Stomach (tissue), 9 donors: ENCODE data around the gene GKAP1. TPM values are rescaled to one million over a fixed set of nuclear protein-coding genes. Genes with fewer than 3 reads are reported as not detected.
"Not testable (repeated sequence)": the region's sequence is repeated elsewhere in the genome, so short reads cannot be mapped to it uniquely, and the experiment has no call there.

ENCODE experiments used
- DNase-seq, 2 donors: peaks; one replicate each; pipeline versions ENCODE4 v3.0.0 to v3.0.0-alpha.2; 2013 to 2019
- H3K27ac ChIP-seq, 5 donors: fragments of 200-600 bp in 4 of 5; sonication (generic) in 4 of 5; one replicate each; pipeline ENCODE4 v1.5.1; 2013 to 2019; ENCODE audit warnings: mild to moderate bottlenecking in 1 of 5, moderate library complexity in 1 of 5
- H3K27me3 ChIP-seq, 3 donors: fragments of 200-600 bp; sonication (generic); one replicate each; pipeline ENCODE4 v1.5.1; 2017 to 2019; ENCODE audit warnings: mixed run types in 1 of 3
- H3K36me3 ChIP-seq, 4 donors: fragments of 200-600 bp; sonication (generic); 1 replicate in 3 of 4; 2 replicates in 1 of 4; pipeline ENCODE4 v1.5.1; 2016 to 2019
- H3K4me1 ChIP-seq, 4 donors: fragments of 200-600 bp; sonication (generic); one replicate each; pipeline ENCODE4 v1.5.1; 2016 to 2019
- H3K4me3 ChIP-seq, 4 donors: fragments of 200-600 bp; sonication (generic) in 3 of 4; one replicate each; pipeline ENCODE4 v1.5.1; 2016 to 2019; ENCODE audit warnings: mild to moderate bottlenecking in 1 of 4
- H3K9me3 ChIP-seq, 4 donors: fragments of 200-600 bp; sonication (generic); one replicate each; pipeline ENCODE4 v1.5.1; 2016 to 2019
- CTCF ChIP-seq, 7 experiments: fragments of 450-650 bp in 4 of 7; fragments of 200-600 bp in 3 of 7; sonication (generic) in 3 of 7; IDR thresholded peaks; one replicate each; pipeline ENCODE4 v1.5.1; 2016 to 2019; ENCODE audit warnings: antibody characterized with exemption in 7 of 7, control low read depth in 2 of 7, mild to moderate bottlenecking in 1 of 7
- EP300 ChIP-seq: sonication (generic); formaldehyde crosslinking; IDR thresholded peaks from one replicate; pipeline ENCODE4 v1.6.1; 2017; ENCODE audit warnings: antibody characterized with exemption
- POLR2A ChIP-seq, 4 donors: fragments of 450-650 bp; IDR thresholded peaks; one replicate each; pipeline ENCODE4 v1.6.1; 2016; ENCODE audit warnings: antibody characterized with exemption in 4 of 4, control low read depth in 2 of 4, mild to moderate bottlenecking in 1 of 4, moderate library complexity in 1 of 4
- POLR2AphosphoS5 ChIP-seq, 3 donors: sonication (generic); formaldehyde crosslinking; IDR thresholded peaks; one replicate each; pipeline ENCODE4 v1.6.1; 2016; ENCODE audit warnings: antibody characterized with exemption in 3 of 3
- WGBS, 5 donors: extraction: QIAGEN DNeasy Blood & Tissue Kit in 3 of 5; methylation state at CpG; one replicate each; pipeline versions ENCODE4 v1.1.5 to v1.1.7; 2013 to 2018; 5-methylcytosine and 5-hydroxymethylcytosine counted together
- intact Hi-C: fragments of 100-400 bp; cut with DNase I; formaldehyde crosslinking; loops from one replicate; pipeline ENCODE4 v1.15.1; 2023; ENCODE audit warnings: low total_unique reads
- polyA plus RNA-seq, 3 donors: library from polyadenylated mRNA; stranded (reverse); fragments of 200-250 nt; gene quantifications; one replicate each; pipeline ENCODE4 v1.2.3, GENCODE V29; 2013
- total RNA-seq, 5 donors: library from RNA; depleted of rRNA; stranded (reverse); fragments of >200 nt; gene quantifications; one replicate each; pipeline versions ENCODE4 v1.1.0 to v1.2.3, GENCODE V29; 2014 to 2016
- donor health status: healthy with polysubstance abuse.
- donor health status: Bipolar disorder and iron deficiency.
- donor health status: healthy.

GKAP1 gene
- total and polyA plus RNA-seq, 8 donors: 4.7 to 32.7 (median 10.3) TPM

GRCh38 chr9:83749706-83750105 lies 67.9 kb downstream of the GKAP1 start:
- Histone ChIP-seq H3K4me1 (no peaks in the 10 kb centered on the region), H3K27me3 (no peaks in the 10 kb centered on the region), H3K27ac (no peak overlapping the region), H3K36me3 (peaks cover 0 to 52% (median 20%) of the 10 kb centered on the region in 4 donors), H3K9me3 (no peaks in the 10 kb centered on the region), H3K4me3 (no peak overlapping the region)
- TF ChIP-seq EP300: no peak
- no peak for TF ChIP-seq CTCF (IDR thresholded peaks at IDR 0.05)
- TF ChIP-seq POLR2A (IDR thresholded peaks at IDR 0.05): no peak
- TF ChIP-seq POLR2AphosphoS5 (IDR thresholded peaks at IDR 0.05): no peak
- 80 to 92% (median 84%) methylated on average over 3 of the region's 3 CpGs for WGBS, 5 donors
- no peak for DNase-seq
- intact Hi-C loops: no loop called here

- H3K27me3 ChIP-seq: no peaks in the 10 kb centered on the region
- peak in 1 of 2 donors; percentile 67 for DNase-seq
- WGBS, 5 donors: 77 to 91% (median 88%) methylated on average over 1 of the region's 1 CpG
- TF ChIP-seq POLR2AphosphoS5 (IDR thresholded peaks at IDR 0.05) (no peak), CTCF (IDR thresholded peaks at IDR 0.05) (no peak), EP300 (no peak), POLR2A (IDR thresholded peaks at IDR 0.05) (no peak)
- peaks cover 0 to 37% (median 9%) of the 10 kb centered on the region in 4 donors for H3K36me3 ChIP-seq
- intact Hi-C loops: no loop called here
- H3K4me3 ChIP-seq: no peak overlapping the region
- no peak overlapping the region for H3K27ac ChIP-seq
- no peaks in the 10 kb centered on the region for H3K4me1 ChIP-seq
- H3K9me3 ChIP-seq: no peaks in the 10 kb centered on the region
Measured at GRCh38 chr9:83744206-83744605, 73.4 kb downstream of the GKAP1 start.

- H3K9me3 ChIP-seq: no peaks in the 10 kb centered on the region
- WGBS, 5 donors: 92 to 98% (median 97%) methylated on average over 4 of the region's 4 CpGs
- H3K27me3 ChIP-seq: no peaks in the 10 kb centered on the region
- H3K36me3 ChIP-seq: peaks cover 0 to 18% (median 10%) of the 10 kb centered on the region in 4 donors
- intact Hi-C loops: no loop called here
- no peaks in the 10 kb centered on the region for H3K4me1 ChIP-seq
- no peak overlapping the region for H3K4me3 ChIP-seq
- no peak overlapping the region for H3K27ac ChIP-seq
- DNase-seq: no peak
- TF ChIP-seq EP300 (no peak), POLR2AphosphoS5 (IDR thresholded peaks at IDR 0.05) (no peak), CTCF (IDR thresholded peaks at IDR 0.05) (no peak)
Measured at GRCh38 chr9:83733739-83734138, 83.8 kb downstream of the GKAP1 start.

GRCh38 chr9:83728591-83729368 lies 88.8 kb downstream of the GKAP1 start:
- H3K4me3 ChIP-seq, H3K27ac ChIP-seq, H3K36me3 ChIP-seq, DNase-seq, H3K4me1 ChIP-seq, intact Hi-C loops, H3K27me3 ChIP-seq, H3K9me3 ChIP-seq: not testable (repeated sequence)
- 87 to 93% (median 92%) methylated on average over 10 to 18 of the region's 22 CpGs for WGBS, 5 donors

GRCh38 chr9:83724436-83724835 lies 93.1 kb downstream of the GKAP1 start:
- Histone ChIP-seq H3K36me3 (no peaks in the 10 kb centered on the region), H3K9me3 (peaks cover 0 to 7% (median 3%) of the 10 kb centered on the region in 4 donors), H3K4me1 (no peaks in the 10 kb centered on the region), H3K27me3 (no peaks in the 10 kb centered on the region), H3K4me3 (no peak overlapping the region), H3K27ac (no peak overlapping the region)
- TF ChIP-seq EP300 (no peak), CTCF (IDR thresholded peaks at IDR 0.05) (no peak), POLR2A (IDR thresholded peaks at IDR 0.05) (no peak), POLR2AphosphoS5 (IDR thresholded peaks at IDR 0.05) (no peak)
- intact Hi-C loops: no loop called here
- DNase-seq: no peak
